K562 (cell line): ENCODE measurements around the gene CEP120. TPM values are rescaled to one million over a fixed set of nuclear protein-coding genes. Genes with fewer than 3 reads are reported as not detected.

Experiments
- BCOR ChIP-seq: fragments of 450-650 bp; IDR thresholded peaks from 2 replicates; pipeline ENCODE4 v1.6.1; 2016
- CTCFL ChIP-seq: IDR thresholded peaks from 2 replicates; pipeline ENCODE4 v1.6.1; 2011; ENCODE audit warnings: borderline replicate concordance, low read depth, mild to moderate bottlenecking, moderate library complexity, low read length; ENCODE audit not compliant: insufficient read depth, poor library complexity, severe bottlenecking
- ETS2 ChIP-seq: IDR thresholded peaks from 2 replicates; pipeline ENCODE4 v1.6.1; 2016; ENCODE audit warnings: borderline replicate concordance, missing genetic modification characterization, mild to moderate bottlenecking, moderate library complexity, missing compliant biosample characterization; ENCODE audit not compliant: poor library complexity, severe bottlenecking
- HINFP ChIP-seq: fragments of 450-650 bp; conservative IDR thresholded peaks from 2 replicates; pipeline ENCODE4 v1.6.1; 2016; ENCODE audit warnings: missing genetic modification characterization, low read depth, mild to moderate bottlenecking, control low read depth, missing compliant biosample characterization
- PHTF2 ChIP-seq: fragments of 250-450 bp; sonication (Bioruptor Pico); IDR thresholded peaks from 2 replicates; pipeline ENCODE4 v1.5.0; 2021; ENCODE audit warnings: mild to moderate bottlenecking
- PRDM10 ChIP-seq: fragments of 450-650 bp; IDR thresholded peaks from 2 replicates; pipeline ENCODE4 v1.6.1; 2018; ENCODE audit not compliant: partially characterized antibody
- RNF219 ChIP-seq: fragments of 250-450 bp; sonication (Bioruptor Pico); IDR thresholded peaks from 2 replicates; pipeline ENCODE4 v1.5.0; 2022; ENCODE audit warnings: mild to moderate bottlenecking
- SNIP1 ChIP-seq: fragments of 450-650 bp; IDR thresholded peaks from 2 replicates; pipeline ENCODE4 v1.7.1; 2017; ENCODE audit warnings: low read depth, mild to moderate bottlenecking
- XRCC5 ChIP-seq: fragments of 200-400 bp; formaldehyde crosslinking; IDR thresholded peaks from 2 replicates; pipeline ENCODE4 v1.6.1; 2017; ENCODE audit warnings: low read depth, mild to moderate bottlenecking, low read length
- ZFP36 ChIP-seq: fragments of 150-350 bp; IDR thresholded peaks from 2 replicates; pipeline ENCODE4 v1.6.1; 2018; ENCODE audit warnings: low read length, low read depth; ENCODE audit not compliant: partially characterized antibody
- ZFP91 ChIP-seq: sonication (generic); formaldehyde crosslinking; IDR thresholded peaks from 2 replicates; pipeline ENCODE4 v1.8.0; 2022; ENCODE audit warnings: mild to moderate bottlenecking, missing genetic modification reagents
- ZNF280A ChIP-seq: fragments of 450-650 bp; IDR thresholded peaks from 2 replicates; pipeline ENCODE4 v1.6.1; 2018; ENCODE audit warnings: mild to moderate bottlenecking, low read depth; ENCODE audit not compliant: partially characterized antibody
- polyA plus RNA-seq, 8 experiments: library from polyadenylated mRNA; depleted of rRNA in 4 of 8; stranded (reverse) in 5 of 8; unstranded in 3 of 8; fragments of >200 nt; fragmentation: Nextera tagmentation in 2 of 8; fragmentation: Illumina TruSeq in 1 of 8; extraction: Ambion mirVana in 2 of 8; extraction: Trizol in 1 of 8; gene quantifications; 2 replicates each; pipeline versions ENCODE4 v1.2.1 to v1.2.3, GENCODE V29; 2011 to 2014; ENCODE audit warnings: inconsistent platforms in 1 of 8, missing spikeins in 1 of 8
- total RNA-seq, 7 experiments: library from RNA; depleted of rRNA in 6 of 7; stranded (reverse); fragments of >200 nt in 6 of 7; fragmentation: Illumina TruSeq in 2 of 7; extraction: Trizol in 2 of 7; gene quantifications; 2 replicates each; pipeline versions ENCODE4 v1.2.1 to v1.2.3, GENCODE V29; 2011 to 2021; ENCODE audit warnings: low replicate concordance in 1 of 7

The CEP120 gene
- total and polyA plus RNA-seq, 9 of the 15 experiments (the other 6 are each of a cell fraction or from before 2014, with no cell fraction given), result 3.3 to 24.9 (median 14.4) TPM

- TF ChIP-seq CTCFL (peak; percentile 20), ZFP36 (no peak), BCOR (no peak), ETS2 (tag) (no peak), SNIP1 (peak; percentile 78), RNF219 (CRISPR knock-in tag) (no peak), HINFP (tag) (no peak), ZNF280A (no peak), ZFP91 (CRISPR knock-in tag) (no peak), XRCC5 (peak; percentile 85; the same call in 1 of the 2 replicates), PRDM10 (peak; percentile 35), PHTF2 (no peak)
Measured at GRCh38 chr5:123423278-123424149, at the start of gene CEP120 (continued).
